GM19468 (cell line): Measurements from ENCODE around the gene HNRNPM.

Experiments used
- ATAC-seq: cut with Tn5 transposase; IDR thresholded peaks from one replicate; pipeline ENCODE4 v1.9.1; 2021; ENCODE audit warnings: mild to moderate bottlenecking, moderate library complexity, moderate number of reproducible peaks; ENCODE audit not compliant: unreplicated experiment; ENCODE audit errors: extremely low read depth

Gene HNRNPM

DNA sequence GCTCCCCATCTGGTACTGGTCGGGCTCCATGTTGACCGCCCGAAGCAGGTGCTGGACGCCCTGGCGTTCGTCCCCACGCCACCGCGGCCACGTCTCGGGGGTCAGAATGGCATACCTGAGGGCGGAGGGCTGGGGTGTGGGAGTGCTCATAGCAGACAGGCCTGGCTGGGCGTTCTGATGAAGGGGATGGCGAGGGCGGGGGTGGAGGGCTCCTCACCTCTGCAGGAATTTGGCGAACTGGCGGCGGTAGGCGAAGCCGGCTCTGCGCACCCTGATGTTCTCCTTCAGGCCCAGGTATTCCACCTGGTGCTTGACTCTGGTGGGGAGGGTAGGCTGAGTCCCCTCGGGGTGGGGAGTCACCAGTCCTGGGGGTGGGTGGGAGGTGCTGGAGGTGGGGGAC lies 91.5 kb downstream of the HNRNPM start:
- no peak for ATAC-seq

DNA sequence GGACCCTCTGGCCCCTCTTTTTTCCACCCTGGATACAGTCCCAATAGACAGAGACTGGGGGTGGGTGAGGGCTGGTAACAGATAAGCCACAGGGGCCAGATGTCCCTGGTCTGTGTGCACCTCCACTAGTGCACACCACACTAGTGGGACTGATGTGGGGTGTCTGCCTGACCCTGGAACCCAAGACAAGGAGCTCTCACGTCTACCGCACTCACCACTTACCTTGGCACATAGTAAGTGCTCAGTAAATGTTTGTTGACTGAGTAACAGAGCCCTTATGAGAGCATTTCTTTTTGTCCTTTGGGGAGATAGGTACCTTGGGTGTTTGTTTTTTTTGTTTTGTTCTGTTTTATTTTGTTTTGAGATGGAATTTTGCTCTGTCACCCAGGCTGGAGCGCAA lies 92.3 kb downstream of the HNRNPM start:
- no peak for ATAC-seq
